Osteocyte (in vitro differentiated cells): ENCODE measurements around the gene C1QTNF1. TPM values are rescaled to one million over a fixed set of nuclear protein-coding genes. Genes with fewer than 3 reads are reported as not detected.

Experiments
- DNase-seq: peaks from one replicate; pipeline ENCODE4 v3.0.0; 2021; ENCODE audit warnings: mixed read lengths; ENCODE audit not compliant: unreplicated experiment; ENCODE audit errors: extremely low spot score
- H3K27ac Mint-ChIP-seq: one replicate; pipeline ENCODE4 v1.8.0; 2021; ENCODE audit warnings: mild to moderate bottlenecking, mixed read lengths; ENCODE audit not compliant: unreplicated experiment
- H3K27me3 Mint-ChIP-seq: one replicate; pipeline ENCODE4 v1.8.0; 2021; ENCODE audit warnings: mixed read lengths; ENCODE audit not compliant: unreplicated experiment
- H3K36me3 Mint-ChIP-seq: one replicate; pipeline ENCODE4 v1.8.0; 2021; ENCODE audit warnings: mixed read lengths; ENCODE audit not compliant: unreplicated experiment
- H3K4me1 Mint-ChIP-seq: one replicate; pipeline ENCODE4 v1.8.0; 2021; ENCODE audit warnings: mixed read lengths; ENCODE audit not compliant: unreplicated experiment
- H3K4me3 Mint-ChIP-seq: one replicate; pipeline ENCODE4 v1.8.0; 2021; ENCODE audit warnings: mild to moderate bottlenecking, moderate library complexity, mixed read lengths; ENCODE audit not compliant: unreplicated experiment
- H3K9me3 Mint-ChIP-seq: one replicate; pipeline ENCODE4 v1.8.0; 2021; ENCODE audit warnings: mixed read lengths; ENCODE audit not compliant: unreplicated experiment
- CTCF ChIP-seq: fragments of 200-600 bp; sonication (generic); IDR thresholded peaks from 2 replicates; pipeline ENCODE4 v1.5.0; 2021; ENCODE audit warnings: antibody characterized with exemption, mild to moderate bottlenecking, moderate library complexity
- total RNA-seq: library from RNA; stranded (reverse); gene quantifications from 2 replicates; pipeline ENCODE4 v1.2.1, GENCODE V29; 2021

C1QTNF1 gene
- total RNA-seq, 1 donor from 2014 or later, result 203 TPM

- H3K27ac Mint-ChIP-seq, result no peak overlapping the region
- H3K36me3 Mint-ChIP-seq, result peaks cover 43% of the 10 kb centered on the region
- no peak overlapping the region for H3K4me3 Mint-ChIP-seq
- no peak for TF ChIP-seq CTCF
- no peak for DNase-seq
- peaks cover 28% of the 10 kb centered on the region for H3K4me1 Mint-ChIP-seq
- peaks cover 16% of the 10 kb centered on the region for H3K9me3 Mint-ChIP-seq
- H3K27me3 Mint-ChIP-seq, result peaks cover 3% of the 10 kb centered on the region
Measured at GRCh38 chr17:79050551-79050950, 26.6 kb downstream of the C1QTNF1 start.

DNA sequence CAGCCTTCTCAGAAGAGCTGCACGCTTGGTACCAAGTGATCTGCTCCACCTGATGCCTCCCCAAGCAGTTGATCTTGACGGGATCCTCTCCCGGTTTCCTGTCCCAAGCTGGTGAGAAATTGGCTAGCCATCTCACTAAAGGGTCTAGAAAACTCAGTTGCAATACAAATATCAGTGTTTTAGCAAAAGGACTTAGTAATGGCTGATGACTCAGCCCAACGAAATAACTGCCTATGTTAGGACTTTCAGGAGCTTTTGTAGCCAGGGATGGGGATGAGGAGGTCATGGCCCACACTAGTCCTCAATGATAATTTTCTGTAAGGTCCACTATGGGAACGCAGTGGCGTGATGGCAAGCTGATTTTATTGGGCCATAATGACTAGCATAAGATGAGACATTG lies 27.3 kb downstream of the C1QTNF1 start:
- Mint-ChIP-seq H3K4me3 (no peak overlapping the region), H3K27ac (no peak overlapping the region), H3K27me3 (peaks cover 3% of the 10 kb centered on the region), H3K9me3 (peaks cover 16% of the 10 kb centered on the region), H3K36me3 (peaks cover 35% of the 10 kb centered on the region), H3K4me1 (peaks cover 21% of the 10 kb centered on the region)
- DNase-seq, result no peak
- no peak for TF ChIP-seq CTCF

DNA sequence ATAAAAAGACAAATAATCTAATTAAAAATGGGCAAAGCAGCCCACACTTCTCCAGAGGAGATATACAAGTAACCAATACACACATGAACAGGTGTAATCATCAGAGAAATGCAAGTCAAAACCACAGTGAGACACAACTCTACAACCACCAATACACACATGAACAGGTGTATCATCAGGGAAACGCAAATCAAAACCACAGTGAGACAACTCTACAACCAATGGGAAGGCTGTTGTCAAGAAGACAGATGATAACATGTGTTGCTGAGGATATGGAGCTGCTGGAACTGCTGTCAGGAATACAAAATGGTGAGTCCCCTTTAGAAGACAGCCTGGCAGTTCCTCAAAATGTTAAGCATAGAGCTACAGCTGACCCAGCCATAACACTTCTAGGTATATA lies 28.2 kb downstream of the C1QTNF1 start:
- no peak overlapping the region for H3K27ac Mint-ChIP-seq
- no peak for DNase-seq
- peaks cover 31% of the 10 kb centered on the region for H3K36me3 Mint-ChIP-seq
- H3K9me3 Mint-ChIP-seq, result peaks cover 16% of the 10 kb centered on the region
- H3K4me1 Mint-ChIP-seq, result peaks cover 13% of the 10 kb centered on the region
- peaks cover 3% of the 10 kb centered on the region for H3K27me3 Mint-ChIP-seq
- H3K4me3 Mint-ChIP-seq, result no peak overlapping the region
- TF ChIP-seq CTCF, result no peak

- Mint-ChIP-seq H3K9me3 (peaks cover 21% of the 10 kb centered on the region), H3K36me3 (peaks cover 28% of the 10 kb centered on the region), H3K4me3 (no peak overlapping the region), H3K4me1 (peaks cover 8% of the 10 kb centered on the region), H3K27me3 (peaks cover 5% of the 10 kb centered on the region), H3K27ac (no peak overlapping the region)
- TF ChIP-seq CTCF, result no peak
- no peak for DNase-seq
Measured at GRCh38 chr17:79053251-79053925, 29.4 kb downstream of the C1QTNF1 start.

GRCh38 chr17:79054200-79054960 lies 30.4 kb downstream of the C1QTNF1 start:
- no peak for TF ChIP-seq CTCF
- peaks cover 24% of the 10 kb centered on the region for H3K36me3 Mint-ChIP-seq
- peaks cover 9% of the 10 kb centered on the region for H3K27me3 Mint-ChIP-seq
- no peak for DNase-seq
- peaks cover 8% of the 10 kb centered on the region for H3K4me1 Mint-ChIP-seq
- no peak overlapping the region for H3K27ac Mint-ChIP-seq
- H3K9me3 Mint-ChIP-seq, result peaks cover 21% of the 10 kb centered on the region
- no peak overlapping the region for H3K4me3 Mint-ChIP-seq
